Hepatocyte (in vitro differentiated cells): ENCODE results near the gene TFF1.

ENCODE experiments used
- EZH2 ChIP-seq: fragments of 200-600 bp; sonication (generic); IDR thresholded peaks from 2 replicates; pipeline ENCODE4 v1.6.1; 2016; ENCODE audit warnings: antibody characterized with exemption, mild to moderate bottlenecking, borderline replicate concordance
- EZH2phosphoT487 ChIP-seq: fragments of 200-600 bp; sonication (generic); IDR thresholded peaks from one replicate; pipeline ENCODE4 v1.6.1; 2018; ENCODE audit warnings: antibody characterized with exemption, mild to moderate bottlenecking, low read depth, moderate library complexity; ENCODE audit not compliant: unreplicated experiment, severe bottlenecking
- TF ChIP-seq, protein P1 (sequence below): fragments of 200-600 bp; sonication (generic); IDR thresholded peaks from 2 replicates; pipeline ENCODE4 v1.5.1; 2016; ENCODE audit warnings: antibody characterized with exemption, mild to moderate bottlenecking; ENCODE audit not compliant: poor library complexity

- TF ChIP-seq, protein P1, sequence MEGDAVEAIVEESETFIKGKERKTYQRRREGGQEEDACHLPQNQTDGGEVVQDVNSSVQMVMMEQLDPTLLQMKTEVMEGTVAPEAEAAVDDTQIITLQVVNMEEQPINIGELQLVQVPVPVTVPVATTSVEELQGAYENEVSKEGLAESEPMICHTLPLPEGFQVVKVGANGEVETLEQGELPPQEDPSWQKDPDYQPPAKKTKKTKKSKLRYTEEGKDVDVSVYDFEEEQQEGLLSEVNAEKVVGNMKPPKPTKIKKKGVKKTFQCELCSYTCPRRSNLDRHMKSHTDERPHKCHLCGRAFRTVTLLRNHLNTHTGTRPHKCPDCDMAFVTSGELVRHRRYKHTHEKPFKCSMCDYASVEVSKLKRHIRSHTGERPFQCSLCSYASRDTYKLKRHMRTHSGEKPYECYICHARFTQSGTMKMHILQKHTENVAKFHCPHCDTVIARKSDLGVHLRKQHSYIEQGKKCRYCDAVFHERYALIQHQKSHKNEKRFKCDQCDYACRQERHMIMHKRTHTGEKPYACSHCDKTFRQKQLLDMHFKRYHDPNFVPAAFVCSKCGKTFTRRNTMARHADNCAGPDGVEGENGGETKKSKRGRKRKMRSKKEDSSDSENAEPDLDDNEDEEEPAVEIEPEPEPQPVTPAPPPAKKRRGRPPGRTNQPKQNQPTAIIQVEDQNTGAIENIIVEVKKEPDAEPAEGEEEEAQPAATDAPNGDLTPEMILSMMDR = no peak
- TF ChIP-seq EZH2 (no peak), EZH2phosphoT487 (no peak)
Measured at GRCh38 chr21:42351626-42352440, 14.5 kb downstream of the TFF1 start.
